ENCODE data around the gene OMP.

DNA sequence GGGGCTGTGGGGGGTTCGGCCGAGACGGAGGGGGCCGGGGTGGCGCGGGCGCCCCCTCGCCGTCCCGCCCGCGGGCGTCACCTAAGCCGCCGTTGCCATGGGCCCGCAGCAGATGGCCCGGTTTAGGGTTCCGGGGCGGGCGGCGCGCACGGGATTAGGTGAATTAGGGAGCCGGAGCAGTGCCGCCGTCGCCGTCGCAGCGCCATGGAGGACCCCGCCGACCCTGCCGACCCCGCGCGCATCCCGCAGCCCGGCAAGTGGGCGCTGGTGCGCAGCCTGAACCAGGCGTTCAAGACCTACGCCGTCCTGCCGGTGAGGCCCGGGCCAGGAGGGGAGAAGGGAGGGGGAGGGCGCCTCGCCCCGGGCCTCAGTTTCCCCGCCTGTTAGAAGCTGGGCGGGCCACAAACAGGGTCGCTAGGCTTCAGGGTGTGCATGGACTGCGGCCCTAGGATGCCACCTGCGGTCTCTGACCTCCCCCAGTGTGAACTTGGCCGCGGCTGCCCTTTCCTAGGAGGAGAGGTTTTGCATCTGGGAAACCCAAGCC is 35.5 kb downstream of the OMP start:
- TF ChIP-seq, protein P1, sequence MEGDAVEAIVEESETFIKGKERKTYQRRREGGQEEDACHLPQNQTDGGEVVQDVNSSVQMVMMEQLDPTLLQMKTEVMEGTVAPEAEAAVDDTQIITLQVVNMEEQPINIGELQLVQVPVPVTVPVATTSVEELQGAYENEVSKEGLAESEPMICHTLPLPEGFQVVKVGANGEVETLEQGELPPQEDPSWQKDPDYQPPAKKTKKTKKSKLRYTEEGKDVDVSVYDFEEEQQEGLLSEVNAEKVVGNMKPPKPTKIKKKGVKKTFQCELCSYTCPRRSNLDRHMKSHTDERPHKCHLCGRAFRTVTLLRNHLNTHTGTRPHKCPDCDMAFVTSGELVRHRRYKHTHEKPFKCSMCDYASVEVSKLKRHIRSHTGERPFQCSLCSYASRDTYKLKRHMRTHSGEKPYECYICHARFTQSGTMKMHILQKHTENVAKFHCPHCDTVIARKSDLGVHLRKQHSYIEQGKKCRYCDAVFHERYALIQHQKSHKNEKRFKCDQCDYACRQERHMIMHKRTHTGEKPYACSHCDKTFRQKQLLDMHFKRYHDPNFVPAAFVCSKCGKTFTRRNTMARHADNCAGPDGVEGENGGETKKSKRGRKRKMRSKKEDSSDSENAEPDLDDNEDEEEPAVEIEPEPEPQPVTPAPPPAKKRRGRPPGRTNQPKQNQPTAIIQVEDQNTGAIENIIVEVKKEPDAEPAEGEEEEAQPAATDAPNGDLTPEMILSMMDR (IDR thresholded peaks at IDR 0.05), result no peak
- no peak for TF ChIP-seq ZFX (IDR thresholded peaks at IDR 0.05; ENCODE audit: borderline replicate concordance)

All from 22Rv1 (cell line).